RWPE2 (cell line): ENCODE data around the gene ADAMTS7.

Experiments used
- ATAC-seq: fragments of 200-7000 bp; cut with Tn5 transposase; 3 replicates; pipeline ENCODE4 v1.9.1; 2021; ENCODE audit warnings: low read depth
- DNase-seq: peaks from one replicate; pipeline ENCODE4 v3.0.0-alpha.2; 2020; ENCODE audit warnings: low spot score
- H3K27ac ChIP-seq: fragments of 450-650 bp; 2 replicates; pipeline ENCODE4 v1.5.1; 2017; ENCODE audit warnings: mild to moderate bottlenecking; ENCODE audit not compliant: poor library complexity, severe bottlenecking
- H3K27me3 ChIP-seq: fragments of 250-450 bp; sonication (Bioruptor Pico); 2 replicates; pipeline ENCODE4 v1.5.1; 2021; ENCODE audit warnings: mild to moderate bottlenecking, moderate library complexity; ENCODE audit not compliant: insufficient read depth, poor library complexity, severe bottlenecking
- H3K36me3 ChIP-seq: fragments of 250-450 bp; sonication (Bioruptor Pico); 2 replicates; pipeline ENCODE4 v1.5.1; 2020; ENCODE audit warnings: low read depth, mild to moderate bottlenecking, moderate library complexity
- H3K4me1 ChIP-seq: fragments of 250-450 bp; sonication (Bioruptor Pico); 2 replicates; pipeline ENCODE4 v1.5.1; 2021; ENCODE audit warnings: mild to moderate bottlenecking, moderate library complexity; ENCODE audit not compliant: insufficient read depth, poor library complexity, severe bottlenecking
- H3K4me3 ChIP-seq: fragments of 250-450 bp; sonication (Bioruptor Pico); 2 replicates; pipeline ENCODE4 v1.5.1; 2021; ENCODE audit warnings: mild to moderate bottlenecking, moderate library complexity; ENCODE audit not compliant: severe bottlenecking
- H3K9me3 ChIP-seq: fragments of 250-450 bp; sonication (Bioruptor Pico); 2 replicates; pipeline ENCODE4 v1.5.1; 2021; ENCODE audit warnings: mild to moderate bottlenecking, moderate library complexity; ENCODE audit not compliant: severe bottlenecking
- CTCF ChIP-seq: fragments of 450-650 bp; IDR thresholded peaks from one replicate; pipeline ENCODE4 v1.5.1; 2017; ENCODE audit warnings: mild to moderate bottlenecking, moderate library complexity; ENCODE audit not compliant: poor library complexity, severe bottlenecking

ADAMTS7 gene

GRCh38 chr15:78828920-78829319 is 17.7 kb upstream of the ADAMTS7 start:
- DNase-seq (no peak), ATAC-seq (no peak)
- H3K27ac ChIP-seq, result no peak overlapping the region
- no peaks in the 10 kb centered on the region for H3K9me3 ChIP-seq
- H3K4me1 ChIP-seq, result no peaks in the 10 kb centered on the region
- no peak for TF ChIP-seq CTCF
- no peaks in the 10 kb centered on the region for H3K36me3 ChIP-seq
- H3K4me3 ChIP-seq, result no peak overlapping the region
- H3K27me3 ChIP-seq, result peaks cover 22% of the 10 kb centered on the region

DNA sequence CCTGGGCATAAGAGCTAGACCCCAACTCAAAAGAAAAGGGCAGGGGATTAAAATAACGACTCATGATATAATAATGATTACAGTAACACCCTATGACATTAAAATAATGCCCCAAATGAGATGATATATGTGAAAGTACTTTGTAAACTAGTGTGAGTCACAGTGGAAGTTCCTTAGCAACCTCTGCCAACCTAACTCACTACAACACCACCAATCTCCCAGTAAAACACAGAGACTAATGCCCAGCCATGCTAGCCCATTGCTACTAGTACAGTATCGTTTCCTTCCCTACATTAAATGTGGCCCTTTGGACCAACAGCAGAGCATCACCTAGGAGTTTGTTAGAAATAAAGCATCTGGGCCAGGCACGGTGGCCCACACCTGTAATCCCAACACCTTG is 11.2 kb upstream of the ADAMTS7 start:
- no peaks in the 10 kb centered on the region for H3K36me3 ChIP-seq
- H3K9me3 ChIP-seq, result no peaks in the 10 kb centered on the region
- peak; percentile 43; the same call in 1 of the 3 replicates for ATAC-seq
- H3K4me3 ChIP-seq, result no peak overlapping the region
- H3K4me1 ChIP-seq, result no peaks in the 10 kb centered on the region
- no peak for DNase-seq
- no peak for TF ChIP-seq CTCF
- no peak overlapping the region for H3K27ac ChIP-seq
- no peaks in the 10 kb centered on the region for H3K27me3 ChIP-seq

DNA sequence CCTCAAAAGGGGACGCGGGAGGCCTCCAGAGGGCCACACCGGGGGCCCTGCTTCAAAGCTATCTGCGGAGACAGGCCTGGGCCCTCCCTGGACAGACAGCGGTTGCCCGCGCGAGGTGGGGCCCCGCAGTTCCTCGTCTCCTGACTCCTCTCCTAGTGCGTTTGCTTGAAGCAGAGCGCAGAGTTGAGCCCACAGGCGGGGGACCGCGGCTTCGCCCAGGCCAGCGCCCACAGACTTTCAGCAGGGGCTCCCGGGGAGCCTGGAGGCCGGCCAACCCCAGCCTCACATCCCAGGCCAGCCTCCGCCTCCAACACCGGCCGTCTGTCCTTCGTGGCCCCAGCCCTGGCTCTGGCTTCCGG is 540 bp upstream of the ADAMTS7 start:
- peak; percentile 89 for TF ChIP-seq CTCF
- ATAC-seq, result peak; percentile 1; the same call in 1 of the 3 replicates
- H3K4me1 ChIP-seq, result peaks cover 5% of the 10 kb centered on the region
- no peaks in the 10 kb centered on the region for H3K9me3 ChIP-seq
- H3K27ac ChIP-seq, result peak overlapping the region; percentile 34
- no peak for DNase-seq
- H3K36me3 ChIP-seq, result no peaks in the 10 kb centered on the region
- no peaks in the 10 kb centered on the region for H3K27me3 ChIP-seq
- H3K4me3 ChIP-seq, result peak overlapping the region; percentile 89

GRCh38 chr15:78810362-78811123 is 721 bp downstream of the ADAMTS7 start:
- Histone ChIP-seq H3K36me3 (no peaks in the 10 kb centered on the region), H3K4me1 (peaks cover 5% of the 10 kb centered on the region), H3K4me3 (peak overlapping the region; percentile 89), H3K9me3 (no peaks in the 10 kb centered on the region), H3K27ac (peak overlapping the region; percentile 34), H3K27me3 (no peaks in the 10 kb centered on the region)
- TF ChIP-seq CTCF, result peak; percentile 14
- ATAC-seq, result peak; percentile 46
- DNase-seq, result no peak

- TF ChIP-seq CTCF, result no peak
- Histone ChIP-seq H3K9me3 (no peaks in the 10 kb centered on the region), H3K27ac (peak overlapping the region; percentile 34), H3K36me3 (no peaks in the 10 kb centered on the region), H3K4me3 (peak overlapping the region; percentile 89), H3K4me1 (peaks cover 5% of the 10 kb centered on the region), H3K27me3 (no peaks in the 10 kb centered on the region)
- DNase-seq (no peak), ATAC-seq (peak; percentile 9)
Observed at GRCh38 chr15:78810003-78810361, 1.3 kb downstream of the ADAMTS7 start.
